NT2/D1 (cell line): ENCODE results near the gene PSORS1C1.
"Not testable (repeated sequence)": the region's sequence is repeated elsewhere in the genome, so short reads cannot be mapped to it uniquely, and the experiment has no call there.

Source experiments
- DNase-seq: peaks from one replicate; pipeline ENCODE4 v3.0.0-alpha.2; 2011; ENCODE audit warnings: low read depth, low spot score
- H3K27me3 ChIP-seq: 2 replicates; pipeline ENCODE4 v1.6.0; 2011; ENCODE audit warnings: mild to moderate bottlenecking; ENCODE audit not compliant: insufficient read length, insufficient read depth
- H3K36me3 ChIP-seq: 2 replicates; pipeline ENCODE4 v1.6.1; 2011; ENCODE audit warnings: mild to moderate bottlenecking, low read length, mixed read lengths; ENCODE audit not compliant: insufficient read depth, insufficient read length
- H3K4me1 ChIP-seq: 2 replicates; pipeline ENCODE4 v1.5.1; 2011; ENCODE audit not compliant: insufficient read depth, insufficient read length
- H3K4me3 ChIP-seq: 2 replicates; pipeline ENCODE4 v1.5.1; 2011; ENCODE audit warnings: low read depth; ENCODE audit not compliant: insufficient read length
- H3K9ac ChIP-seq: 2 replicates; pipeline ENCODE4 v1.6.0; 2011; ENCODE audit warnings: low read depth; ENCODE audit not compliant: insufficient read length
- H3K9me3 ChIP-seq: 2 replicates; pipeline ENCODE4 v1.5.1; 2011; ENCODE audit warnings: mild to moderate bottlenecking, low read length; ENCODE audit not compliant: insufficient read depth
- SUZ12 ChIP-seq: IDR thresholded peaks from 2 replicates; pipeline ENCODE4 v1.6.1; 2011; ENCODE audit not compliant: insufficient read length, insufficient read depth; ENCODE audit errors: extremely low read depth
- YY1 ChIP-seq: IDR thresholded peaks from 2 replicates; pipeline ENCODE4 v1.6.1; 2011; ENCODE audit not compliant: insufficient read length, insufficient read depth
- ZNF274 ChIP-seq: IDR thresholded peaks from 2 replicates; pipeline ENCODE4 v1.6.1; 2011; ENCODE audit warnings: mild to moderate bottlenecking, low read depth, low read length

Gene PSORS1C1

GRCh38 chr6:31163922-31164321 lies 49.3 kb downstream of the PSORS1C1 start:
- DNase-seq: no peak
- Histone ChIP-seq H3K36me3 (peaks cover 64% of the 10 kb centered on the region), H3K27me3 (no peaks in the 10 kb centered on the region), H3K9me3 (no peaks in the 10 kb centered on the region), H3K4me3 (no peak overlapping the region), H3K4me1 (peaks cover 7% of the 10 kb centered on the region), H3K9ac (no peak overlapping the region)
- TF ChIP-seq SUZ12: no peak
- no peak for TF ChIP-seq YY1
- no peak for TF ChIP-seq ZNF274

- not testable (repeated sequence) for H3K4me3 ChIP-seq, H3K9ac ChIP-seq, H3K4me1 ChIP-seq, DNase-seq, H3K9me3 ChIP-seq, H3K27me3 ChIP-seq
- H3K36me3 ChIP-seq: peaks cover 69% of the 10 kb centered on the region
Measured at GRCh38 chr6:31164475-31165063, 50.0 kb downstream of the PSORS1C1 start.

DNA sequence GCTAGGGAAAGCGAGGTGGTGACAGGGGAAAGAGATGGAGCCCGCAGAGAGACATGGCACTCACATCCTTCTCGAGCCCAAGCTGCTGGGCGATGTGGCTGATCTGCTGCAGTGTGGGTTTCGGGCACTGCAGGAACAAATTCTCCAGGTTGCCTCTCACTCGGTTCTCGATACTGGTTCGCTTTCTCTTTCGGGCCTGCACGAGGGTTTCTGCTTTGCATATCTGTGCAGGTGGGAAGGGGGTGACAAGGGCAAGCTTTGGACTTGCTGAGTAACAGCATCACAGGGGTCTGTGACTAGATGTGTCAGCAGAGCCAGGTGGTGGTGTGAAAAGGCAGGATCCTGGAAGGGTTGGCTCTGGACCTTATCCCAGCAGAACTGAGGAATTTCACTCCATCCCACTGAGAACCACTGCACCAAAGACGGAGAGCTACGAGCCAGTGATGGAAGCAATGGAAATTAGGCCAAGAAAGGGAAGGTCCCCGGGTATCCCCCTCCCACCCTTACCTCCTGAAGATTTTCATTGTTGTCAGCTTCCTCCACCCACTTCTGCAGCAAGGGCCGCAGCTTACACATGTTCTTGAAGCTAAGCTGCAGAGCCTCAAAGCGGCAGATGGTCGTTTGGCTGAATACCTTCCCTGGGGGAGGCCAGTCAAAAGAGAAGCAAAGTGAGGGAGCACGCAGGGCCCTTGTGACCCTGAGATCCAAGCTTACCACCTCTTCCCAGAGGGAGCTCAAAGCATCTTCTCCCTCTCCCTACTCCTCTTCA lies 50.6 kb downstream of the PSORS1C1 start:
- not testable (repeated sequence) for H3K4me1 ChIP-seq, H3K4me3 ChIP-seq, H3K9ac ChIP-seq, DNase-seq, H3K9me3 ChIP-seq, H3K27me3 ChIP-seq
- H3K36me3 ChIP-seq: peaks cover 69% of the 10 kb centered on the region

- Histone ChIP-seq H3K27me3 (no peaks in the 10 kb centered on the region), H3K4me1 (peaks cover 7% of the 10 kb centered on the region), H3K4me3 (no peak overlapping the region), H3K9me3 (no peaks in the 10 kb centered on the region), H3K36me3 (peaks cover 69% of the 10 kb centered on the region), H3K9ac (no peak overlapping the region)
- DNase-seq: no peak
- TF ChIP-seq ZNF274: no peak
- no peak for TF ChIP-seq YY1
- no peak for TF ChIP-seq SUZ12
Measured at GRCh38 chr6:31165986-31166385, 51.4 kb downstream of the PSORS1C1 start.

DNA sequence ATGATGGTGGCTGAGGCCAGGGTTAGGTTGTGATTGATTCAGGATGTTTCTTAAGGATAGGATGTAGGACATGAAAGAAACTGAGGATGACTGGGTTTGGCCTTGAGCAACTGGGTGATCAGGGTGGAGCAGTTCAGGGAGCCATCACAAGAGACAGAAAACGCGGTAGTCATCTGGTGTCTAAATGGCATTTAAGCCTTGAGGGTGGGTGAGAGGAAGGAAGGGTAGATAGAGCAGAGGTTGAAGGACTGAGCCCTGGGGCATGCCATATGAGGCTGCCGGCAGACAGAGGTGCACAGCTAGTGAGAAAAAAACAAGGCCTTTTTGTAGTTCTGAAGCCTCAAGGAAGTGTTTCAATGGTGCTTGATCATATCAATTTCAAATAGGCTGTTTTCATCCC lies 54.0 kb downstream of the PSORS1C1 start:
- Histone ChIP-seq H3K4me1 (peaks cover 6% of the 10 kb centered on the region), H3K36me3 (peaks cover 43% of the 10 kb centered on the region), H3K9me3 (no peaks in the 10 kb centered on the region), H3K4me3 (peak overlapping the region; percentile 72), H3K27me3 (no peaks in the 10 kb centered on the region), H3K9ac (peak overlapping the region; percentile 95)
- TF ChIP-seq ZNF274 (no peak), SUZ12 (no peak), YY1 (no peak)
- DNase-seq: no peak

DNA sequence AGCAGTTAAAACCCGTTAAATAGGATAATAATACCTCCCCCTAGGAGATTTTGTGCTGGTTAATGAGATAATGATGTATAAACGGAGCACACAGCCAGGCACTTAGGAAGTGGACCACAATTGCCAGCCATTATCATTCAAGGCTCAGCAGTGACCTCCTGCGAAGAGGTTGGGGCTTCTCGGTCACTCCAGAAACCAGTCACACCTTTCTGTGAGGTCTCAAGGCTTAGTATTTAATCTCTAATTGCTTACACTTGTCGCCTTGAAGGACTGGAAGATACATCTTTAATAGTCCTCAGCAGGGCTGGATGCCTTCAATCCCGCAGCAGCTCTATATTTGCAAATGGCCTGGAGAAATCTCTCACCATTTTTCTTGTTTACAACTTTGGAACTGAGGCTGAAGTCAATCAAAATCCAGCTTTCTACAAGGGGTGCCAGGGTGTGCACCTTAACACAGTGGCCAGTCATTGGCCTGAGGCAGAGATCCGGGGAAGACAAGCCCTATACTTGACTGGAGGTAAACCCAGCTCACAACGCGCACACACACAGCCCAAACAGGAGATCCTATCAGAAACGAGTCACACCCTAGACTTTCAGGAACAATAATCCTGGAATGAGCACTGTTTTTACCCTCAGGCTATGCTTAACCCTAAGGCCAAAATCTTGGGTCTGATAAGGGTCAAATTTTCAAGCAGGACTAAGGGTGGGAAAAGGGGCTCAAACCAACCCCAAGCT lies 54.7 kb downstream of the PSORS1C1 start:
- DNase-seq: no peak
- Histone ChIP-seq H3K4me1 (peaks cover 6% of the 10 kb centered on the region), H3K9me3 (no peaks in the 10 kb centered on the region), H3K4me3 (peak overlapping the region; percentile 72), H3K36me3 (peaks cover 39% of the 10 kb centered on the region), H3K27me3 (no peaks in the 10 kb centered on the region), H3K9ac (peak overlapping the region; percentile 95)
- TF ChIP-seq ZNF274: no peak
- TF ChIP-seq YY1: no peak
- no peak for TF ChIP-seq SUZ12

GRCh38 chr6:31169858-31170599 lies 55.4 kb downstream of the PSORS1C1 start:
- H3K27me3 ChIP-seq, H3K9me3 ChIP-seq, H3K4me1 ChIP-seq, DNase-seq: not testable (repeated sequence)
- peak overlapping the region; percentile 95 for H3K9ac ChIP-seq
- H3K4me3 ChIP-seq: peak overlapping the region; percentile 72
- peaks cover 37% of the 10 kb centered on the region for H3K36me3 ChIP-seq
